Muscle of arm (tissue), 12 donors: ENCODE results near the gene AHNAK2. TPM values are rescaled to one million over a fixed set of nuclear protein-coding genes. Genes with fewer than 3 reads are reported as not detected.

ENCODE experiments used
- DNase-seq: peaks from one replicate; pipeline ENCODE4 v3.0.0-alpha.2; 2013
- polyA plus RNA-seq, 12 donors: library from polyadenylated mRNA; unstranded; fragments of 120-200 nt; gene quantifications; one replicate each; pipeline ENCODE4 v1.2.1, GENCODE V29; 2013; ENCODE audit not compliant: insufficient read length in 12 of 12

Gene AHNAK2
- polyA plus RNA-seq, 12 donors, result 6.4 to 35.1 (median 14.8) TPM; not detected in 1

GRCh38 chr14:105013150-105013785, 35.1 kb upstream of the AHNAK2 start:
- no peak for DNase-seq

- no peak for DNase-seq
Observed at GRCh38 chr14:105012171-105012985, 34.2 kb upstream of the AHNAK2 start.

- DNase-seq, result no peak
Observed at GRCh38 chr14:105011312-105011990, 33.3 kb upstream of the AHNAK2 start.

GRCh38 chr14:105010891-105011291, 32.7 kb upstream of the AHNAK2 start:
- DNase-seq, result no peak

GRCh38 chr14:105010106-105010505, 31.9 kb upstream of the AHNAK2 start:
- no peak for DNase-seq

GRCh38 chr14:105007593-105008264, 29.6 kb upstream of the AHNAK2 start:
- DNase-seq, result no peak

- DNase-seq, result no peak
Observed at GRCh38 chr14:105006831-105007592, 28.8 kb upstream of the AHNAK2 start.

- no peak for DNase-seq
Observed at GRCh38 chr14:105005929-105006830, 28.0 kb upstream of the AHNAK2 start.

GRCh38 chr14:105005329-105005928, 27.3 kb upstream of the AHNAK2 start:
- DNase-seq, result no peak

GRCh38 chr14:104999361-104999760, 21.2 kb upstream of the AHNAK2 start:
- DNase-seq, result no peak

GRCh38 chr14:104998801-104999200, 20.6 kb upstream of the AHNAK2 start:
- no peak for DNase-seq

GRCh38 chr14:104996483-104996882, 18.3 kb upstream of the AHNAK2 start:
- no peak for DNase-seq

- no peak for DNase-seq
Observed at GRCh38 chr14:104996032-104996431, 17.9 kb upstream of the AHNAK2 start.

- DNase-seq, result no peak
Observed at GRCh38 chr14:104994978-104995377, 16.8 kb upstream of the AHNAK2 start.

GRCh38 chr14:104993808-104994591, 15.8 kb upstream of the AHNAK2 start:
- no peak for DNase-seq

- DNase-seq, result no peak
Observed at GRCh38 chr14:104993306-104993705, 15.1 kb upstream of the AHNAK2 start.

- no peak for DNase-seq
Observed at GRCh38 chr14:104992501-104992900, 14.3 kb upstream of the AHNAK2 start.

GRCh38 chr14:104991896-104992230, 13.7 kb upstream of the AHNAK2 start:
- no peak for DNase-seq

- DNase-seq, result no peak
Observed at GRCh38 chr14:104989951-104990303, 11.8 kb upstream of the AHNAK2 start.
